Brain pericyte (primary cell): ENCODE data around the gene COA7.
"Not testable (repeated sequence)": the region's sequence is repeated elsewhere in the genome, so short reads cannot be mapped to it uniquely, and the experiment has no call there.

Source experiments
- DNase-seq: peaks from one replicate; pipeline ENCODE4 v3.0.0-alpha.2; 2012; ENCODE audit warnings: low read depth, low spot score

Gene COA7

GRCh38 chr1:52697795-52698674 is at the start of gene COA7:
COA7 (minus strand) TSS chr1:52698347; CDS start chr1:52698326, 21 bp downstream.
- DNase-seq: peak; percentile 46

DNA sequence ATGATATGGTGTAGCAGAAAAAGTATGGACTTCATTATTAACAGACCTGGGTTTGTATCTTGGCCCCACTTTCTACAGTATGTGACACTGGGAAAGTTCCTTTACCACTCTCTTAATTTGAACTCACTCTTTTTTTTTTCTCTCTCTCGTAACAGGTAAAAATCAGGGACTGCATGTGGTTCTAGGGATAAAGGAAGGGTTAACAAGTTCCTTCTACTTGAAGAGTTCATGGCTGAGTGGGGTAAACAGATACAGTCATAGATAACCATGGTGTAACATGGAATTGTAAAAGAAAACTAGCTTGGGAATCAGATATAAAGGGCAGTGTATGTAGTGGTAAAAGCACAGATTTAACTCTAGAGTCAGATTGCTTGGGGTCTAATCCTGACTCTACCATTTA is 49.3 kb upstream of the COA7 start:
- no peak for DNase-seq

DNA sequence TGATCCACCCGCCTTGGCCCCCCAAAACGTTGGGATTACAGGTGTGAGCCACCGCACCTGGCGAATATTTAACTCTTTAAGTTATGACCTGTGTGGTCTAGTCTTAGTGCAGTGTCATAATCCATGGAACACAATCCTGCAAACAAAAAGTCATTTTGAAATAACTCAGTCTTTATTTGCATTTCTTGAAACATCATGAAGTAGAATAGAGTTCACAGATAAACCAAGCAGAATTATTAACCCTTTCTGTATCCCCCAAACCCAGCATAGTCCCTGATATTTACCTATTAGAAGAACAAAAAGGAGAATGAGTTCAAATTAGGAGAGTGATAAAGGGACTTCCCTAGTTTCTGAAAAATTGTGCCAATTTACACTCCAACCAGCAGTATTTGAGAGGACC is 48.0 kb upstream of the COA7 start:
- no peak for DNase-seq

DNA sequence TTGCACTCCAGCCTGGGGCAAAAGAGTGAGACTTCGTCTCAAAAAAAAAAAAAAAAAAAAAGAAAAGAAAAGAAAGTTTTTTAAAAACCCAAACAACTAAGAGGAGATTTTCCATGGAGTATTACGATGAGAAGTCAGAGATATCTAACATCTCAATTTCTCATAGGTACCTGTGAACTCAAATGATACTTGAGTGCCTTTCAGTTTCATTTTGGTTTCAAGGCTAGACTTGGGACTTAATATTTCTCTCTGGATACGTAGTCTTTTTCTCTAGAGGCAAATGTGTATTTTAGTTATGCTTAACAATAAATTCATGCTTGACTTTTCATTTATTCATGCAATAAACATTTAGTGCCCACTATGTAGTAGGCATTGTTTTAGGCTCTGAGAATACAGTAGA is 43.1 kb upstream of the COA7 start:
- DNase-seq: no peak

GRCh38 chr1:52739699-52740467 is 41.7 kb upstream of the COA7 start:
- no peak for DNase-seq

- DNase-seq: no peak
Observed at GRCh38 chr1:52738893-52739292, 40.7 kb upstream of the COA7 start.

GRCh38 chr1:52738148-52738547 is 40.0 kb upstream of the COA7 start:
- DNase-seq: no peak

GRCh38 chr1:52735371-52735770 is 37.2 kb upstream of the COA7 start:
- DNase-seq: not testable (repeated sequence)

DNA sequence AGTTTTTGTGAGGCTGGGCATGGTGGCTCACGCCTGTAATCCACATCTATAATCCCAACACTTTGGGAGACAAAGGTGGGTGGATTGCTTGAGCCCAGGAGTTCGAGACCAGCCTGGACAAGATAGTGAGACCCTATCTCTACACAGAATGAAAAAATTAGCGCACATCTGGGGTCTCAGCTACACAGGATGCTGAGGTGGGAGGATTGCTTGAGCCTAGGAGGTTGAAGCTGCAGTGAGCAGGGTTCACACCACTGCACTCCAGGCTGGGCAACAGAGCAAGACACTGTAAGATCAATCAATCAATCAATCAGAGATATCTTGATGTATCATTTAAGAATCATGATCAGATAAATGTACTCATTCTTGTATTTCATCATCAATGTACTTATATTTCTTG is 35.2 kb upstream of the COA7 start:
- DNase-seq: no peak

GRCh38 chr1:52727956-52728656 is 30.0 kb upstream of the COA7 start:
- DNase-seq: no peak

GRCh38 chr1:52727114-52727586 is 29.0 kb upstream of the COA7 start:
- no peak for DNase-seq

- peak; percentile 11 for DNase-seq
Observed at GRCh38 chr1:52726265-52727113, 28.3 kb upstream of the COA7 start, which contains the start of gene ZYG11B. ZYG11B (plus strand) TSS chr1:52726453; CDS start chr1:52726654, 201 bp downstream.

GRCh38 chr1:52725903-52726264 is 27.7 kb upstream of the COA7 start:
- no peak for DNase-seq

DNA sequence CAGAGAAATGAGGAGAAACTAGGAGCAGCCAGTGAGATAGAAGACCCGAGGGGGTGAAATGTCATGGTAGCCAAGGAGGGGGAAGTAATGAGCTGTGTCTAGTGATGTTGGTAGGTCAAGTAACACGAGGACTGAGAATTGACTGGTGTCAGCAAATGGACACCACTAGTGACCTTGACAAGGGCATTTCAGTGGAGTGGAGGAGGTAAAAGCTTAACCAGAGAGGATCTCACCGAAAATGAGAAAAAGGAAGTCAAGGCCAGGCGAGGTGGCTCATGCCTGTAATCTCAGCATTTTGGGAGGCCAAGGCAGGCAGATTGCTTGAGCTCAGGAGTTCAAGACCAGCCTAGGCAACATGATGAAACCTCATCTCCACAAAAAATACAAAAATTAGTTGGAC is 25.1 kb upstream of the COA7 start:
- DNase-seq: no peak

GRCh38 chr1:52715296-52715695 is 17.1 kb upstream of the COA7 start:
- not testable (repeated sequence) for DNase-seq

- DNase-seq: no peak
Observed at GRCh38 chr1:52713590-52713989, 15.4 kb upstream of the COA7 start.

DNA sequence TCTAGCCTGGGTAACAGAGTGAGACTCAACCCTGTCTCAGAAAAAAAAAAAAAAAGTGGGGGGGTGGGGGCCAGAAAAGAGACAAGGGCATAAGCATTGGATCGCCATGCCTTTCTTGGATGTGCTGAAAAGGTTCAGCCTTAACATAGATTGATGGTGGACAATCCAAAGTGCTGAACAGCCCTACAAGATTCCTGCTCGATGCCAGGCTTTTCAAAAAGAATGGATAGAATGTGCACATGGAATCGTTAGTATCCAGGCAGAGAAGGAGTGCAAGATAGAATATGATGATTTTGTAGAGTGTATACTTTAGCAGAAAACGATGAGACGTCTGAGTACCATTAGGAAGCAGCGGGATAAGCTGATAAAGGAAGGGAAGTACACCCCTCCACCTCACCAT is 10.9 kb upstream of the COA7 start:
- no peak for DNase-seq

DNA sequence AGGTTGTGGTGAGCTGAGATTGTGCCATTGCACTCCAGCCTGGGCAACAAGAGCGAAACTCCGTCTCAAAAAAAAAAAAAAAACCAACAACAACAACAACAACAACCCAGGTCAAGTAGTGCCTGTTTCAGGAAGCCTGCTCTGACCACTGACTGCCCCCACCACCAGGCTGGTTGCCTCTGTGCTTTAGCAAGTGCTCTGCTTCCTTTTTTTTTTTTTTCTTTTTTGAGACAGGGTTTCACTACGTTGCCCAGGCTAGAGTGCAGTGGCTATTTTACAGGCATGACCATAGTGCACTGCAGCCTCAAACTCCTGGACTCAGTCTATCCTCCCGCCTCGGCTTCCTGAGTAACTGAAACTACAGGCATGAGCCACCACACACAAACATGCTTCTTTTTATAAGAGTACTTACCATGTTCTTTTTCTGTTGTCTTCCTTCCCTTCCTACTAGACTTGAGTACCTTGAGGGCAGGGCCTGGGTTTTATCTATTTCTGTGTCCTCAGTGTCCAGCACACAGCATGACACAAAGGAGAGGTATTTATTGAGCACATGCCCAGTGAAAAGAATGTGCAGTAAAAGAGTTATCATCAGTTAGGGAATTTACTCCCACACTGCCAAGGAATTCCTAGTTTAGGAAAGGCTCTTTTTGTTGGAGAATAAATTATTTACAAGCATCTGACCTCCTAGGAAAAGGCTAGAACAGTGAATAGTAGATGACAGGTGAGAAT is 9.9 kb upstream of the COA7 start:
- no peak for DNase-seq

DNA sequence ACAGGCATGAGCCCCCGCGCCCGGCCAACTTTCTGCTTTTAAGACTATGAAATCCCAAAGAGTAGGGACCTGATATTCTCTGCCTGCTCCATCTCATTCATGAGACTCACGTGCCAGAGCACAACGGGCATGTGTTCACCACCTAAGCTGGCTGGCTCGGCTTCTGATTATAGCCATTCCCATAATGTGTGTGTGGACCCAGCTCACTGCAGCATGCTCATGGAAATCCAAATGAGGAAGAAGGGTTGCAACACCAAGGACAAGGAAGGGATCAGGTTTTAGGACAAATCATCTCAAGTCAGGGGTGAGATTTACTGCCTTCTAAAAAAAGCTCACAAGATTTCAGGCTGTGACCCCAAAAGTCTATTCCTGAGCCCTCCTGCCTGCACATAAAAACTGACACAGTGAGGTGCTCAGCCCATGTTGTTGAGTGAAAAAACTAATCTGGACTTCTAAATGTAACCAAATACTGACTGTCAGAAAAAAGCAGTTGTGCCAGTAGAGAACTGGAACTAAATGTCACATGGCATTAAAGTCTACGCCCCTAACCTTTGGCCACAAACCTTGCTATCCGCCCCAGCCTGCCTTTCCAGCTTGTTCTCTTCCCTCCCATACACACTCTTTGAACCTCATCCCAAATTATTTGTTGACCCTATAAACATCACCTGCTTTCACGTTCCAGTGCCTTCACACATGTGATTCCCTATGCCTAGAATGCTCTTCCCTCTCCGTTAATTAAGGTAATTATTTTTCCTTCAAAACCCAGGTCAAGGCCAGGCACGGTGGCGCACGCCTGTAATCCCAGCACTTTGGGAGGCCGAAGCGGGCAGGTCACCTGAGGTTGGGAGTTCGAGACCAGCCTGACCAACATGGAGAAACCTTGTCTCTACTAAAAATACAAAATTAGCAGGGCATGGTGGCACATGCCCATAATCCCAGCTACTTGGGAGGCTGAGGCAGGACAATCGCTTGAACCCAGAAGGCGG is 9.1 kb upstream of the COA7 start:
- DNase-seq: no peak
